ENCODE measurements around the gene MED13L.

The MED13L gene

GRCh38 chr12:116152268-116152667 lies 125.2 kb downstream of the MED13L start:
- TF ChIP-seq CTCF (IDR thresholded peaks at IDR 0.05; ENCODE audit: borderline replicate concordance, insufficient read depth, low read depth, low read length) = no peak
- no peak overlapping the region for H3K4me3 ChIP-seq (ENCODE audit: low read depth, low read length)

GRCh38 chr12:116150452-116150851 lies 127.0 kb downstream of the MED13L start:
- no peak for TF ChIP-seq CTCF (IDR thresholded peaks at IDR 0.05; ENCODE audit: borderline replicate concordance, insufficient read depth, low read depth, low read length)
- no peak overlapping the region for H3K4me3 ChIP-seq (ENCODE audit: low read depth, low read length)

GRCh38 chr12:116150001-116150400 lies 127.5 kb downstream of the MED13L start:
- no peak overlapping the region for H3K4me3 ChIP-seq (ENCODE audit: low read depth, low read length)
- no peak for TF ChIP-seq CTCF (IDR thresholded peaks at IDR 0.05; ENCODE audit: borderline replicate concordance, insufficient read depth, low read depth, low read length)

- no peak for TF ChIP-seq CTCF (IDR thresholded peaks at IDR 0.05; ENCODE audit: borderline replicate concordance, insufficient read depth, low read depth, low read length)
- no peak overlapping the region for H3K4me3 ChIP-seq (ENCODE audit: low read depth, low read length)
Measured at GRCh38 chr12:116148844-116149243, 128.6 kb downstream of the MED13L start.

GRCh38 chr12:116146386-116146785 lies 131.1 kb downstream of the MED13L start:
- no peak for TF ChIP-seq CTCF (IDR thresholded peaks at IDR 0.05; ENCODE audit: borderline replicate concordance, insufficient read depth, low read depth, low read length)
- no peak overlapping the region for H3K4me3 ChIP-seq (ENCODE audit: low read depth, low read length)

- H3K4me3 ChIP-seq (ENCODE audit: low read depth, low read length) = no peak overlapping the region
- TF ChIP-seq CTCF (IDR thresholded peaks at IDR 0.05; ENCODE audit: borderline replicate concordance, insufficient read depth, low read depth, low read length) = no peak
Measured at GRCh38 chr12:116145451-116145850, 132.0 kb downstream of the MED13L start.

- TF ChIP-seq CTCF (IDR thresholded peaks at IDR 0.05; ENCODE audit: borderline replicate concordance, insufficient read depth, low read depth, low read length) = no peak
- no peak overlapping the region for H3K4me3 ChIP-seq (ENCODE audit: low read depth, low read length)
Measured at GRCh38 chr12:116144384-116144783, 133.1 kb downstream of the MED13L start.
